Measurements from ENCODE around the gene MTCL1. TPM values are rescaled to one million over a fixed set of nuclear protein-coding genes. Genes with fewer than 3 reads are reported as not detected.

The MTCL1 gene
- polyA plus RNA-seq, 3 donors: not detected

DNA sequence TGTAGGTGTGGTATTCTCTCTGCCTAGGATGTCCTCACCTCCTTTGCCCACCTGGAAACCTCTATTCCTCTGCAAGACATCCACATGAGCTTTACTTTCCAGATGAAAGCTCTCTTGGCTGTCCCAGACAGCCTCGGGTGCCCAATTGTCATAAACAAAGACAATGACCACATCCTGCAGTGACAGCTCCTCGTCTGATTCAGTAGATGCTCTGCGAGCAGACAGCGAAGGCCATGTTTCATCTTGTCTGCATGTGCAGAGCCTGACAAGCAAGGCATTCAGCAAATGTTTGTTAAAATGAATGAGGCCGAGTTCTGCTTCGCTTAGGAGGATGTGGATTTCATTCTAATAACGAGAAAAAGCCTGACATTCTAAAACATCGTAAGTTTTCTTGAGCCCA, 150.9 kb downstream of the MTCL1 start:
- Mint-ChIP-seq H3K36me3 (no peaks in the 10 kb centered on the region), H3K9me3 (peaks cover 0 to 2% (median 0%) of the 10 kb centered on the region in 7 donors), H3K4me1 (no peaks in the 10 kb centered on the region), H3K27ac (no peak overlapping the region), H3K4me3 (no peak overlapping the region), H3K27me3 (ENCODE audit: low read depth in 3 of 3) (peaks cover 0 to 7% (median 4%) of the 10 kb centered on the region in 3 donors)
- Histone ChIP-seq H3K27ac (ENCODE audit: low read depth in 1 of 2, low read length in 2 of 2) (no peak overlapping the region), H4K20me1 (ENCODE audit: insufficient read depth, low read length) (no peaks in the 10 kb centered on the region), H3K9me3 (replicated peaks in 1 of 2; ENCODE audit: control insufficient read depth in 1 of 2, insufficient read depth in 1 of 2, low read length in 2 of 2) (no peaks in the 10 kb centered on the region), H3K27me3 (ENCODE audit: control insufficient read depth in 2 of 2, insufficient read depth in 2 of 2, low read length in 2 of 2) (no peaks in the 10 kb centered on the region), H3K4me1 (ENCODE audit: control insufficient read depth in 1 of 2, insufficient read depth in 2 of 2, low read length in 2 of 2) (no peaks in the 10 kb centered on the region), H3K36me3 (replicated peaks in 1 of 2; ENCODE audit: control insufficient read depth in 1 of 2, insufficient read depth in 2 of 2, low read length in 2 of 2) (no peaks in the 10 kb centered on the region), H3K4me3 (replicated peaks in 1 of 3; ENCODE audit: low read depth in 2 of 3, low read length in 3 of 3) (no peak overlapping the region), H2AFZ (ENCODE audit: insufficient read depth, low read depth, low read length, poor library complexity, severe bottlenecking) (no peak overlapping the region), H3K79me2 (ENCODE audit: insufficient read depth, low read length) (no peaks in the 10 kb centered on the region), H3K9ac (ENCODE audit: insufficient read depth, low read length, poor library complexity, severe bottlenecking) (no peak overlapping the region), H3K4me2 (replicated peaks; ENCODE audit: extremely low read depth, low read length, poor library complexity, severe bottlenecking) (no peak overlapping the region)
- no peak for DNase-seq
- TF ChIP-seq, protein P1, sequence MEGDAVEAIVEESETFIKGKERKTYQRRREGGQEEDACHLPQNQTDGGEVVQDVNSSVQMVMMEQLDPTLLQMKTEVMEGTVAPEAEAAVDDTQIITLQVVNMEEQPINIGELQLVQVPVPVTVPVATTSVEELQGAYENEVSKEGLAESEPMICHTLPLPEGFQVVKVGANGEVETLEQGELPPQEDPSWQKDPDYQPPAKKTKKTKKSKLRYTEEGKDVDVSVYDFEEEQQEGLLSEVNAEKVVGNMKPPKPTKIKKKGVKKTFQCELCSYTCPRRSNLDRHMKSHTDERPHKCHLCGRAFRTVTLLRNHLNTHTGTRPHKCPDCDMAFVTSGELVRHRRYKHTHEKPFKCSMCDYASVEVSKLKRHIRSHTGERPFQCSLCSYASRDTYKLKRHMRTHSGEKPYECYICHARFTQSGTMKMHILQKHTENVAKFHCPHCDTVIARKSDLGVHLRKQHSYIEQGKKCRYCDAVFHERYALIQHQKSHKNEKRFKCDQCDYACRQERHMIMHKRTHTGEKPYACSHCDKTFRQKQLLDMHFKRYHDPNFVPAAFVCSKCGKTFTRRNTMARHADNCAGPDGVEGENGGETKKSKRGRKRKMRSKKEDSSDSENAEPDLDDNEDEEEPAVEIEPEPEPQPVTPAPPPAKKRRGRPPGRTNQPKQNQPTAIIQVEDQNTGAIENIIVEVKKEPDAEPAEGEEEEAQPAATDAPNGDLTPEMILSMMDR (IDR thresholded peaks at IDR 0.05): no peak
- WGBS (ENCODE audit: insufficient coverage): 98% methylated on average over 5 of the region's 8 CpGs
- intact Hi-C loops (cut with micrococcal nuclease): no loop called here

- Histone ChIP-seq H3K4me1 (ENCODE audit: control insufficient read depth in 1 of 2, insufficient read depth in 2 of 2, low read length in 2 of 2) (no peaks in the 10 kb centered on the region), H3K9me3 (replicated peaks in 1 of 2; ENCODE audit: control insufficient read depth in 1 of 2, insufficient read depth in 1 of 2, low read length in 2 of 2) (no peaks in the 10 kb centered on the region), H2AFZ (ENCODE audit: insufficient read depth, low read depth, low read length, poor library complexity, severe bottlenecking) (no peak overlapping the region), H3K4me2 (replicated peaks; ENCODE audit: extremely low read depth, low read length, poor library complexity, severe bottlenecking) (no peak overlapping the region), H4K20me1 (ENCODE audit: insufficient read depth, low read length) (no peaks in the 10 kb centered on the region), H3K4me3 (replicated peaks in 1 of 3; ENCODE audit: low read depth in 2 of 3, low read length in 3 of 3) (no peak overlapping the region), H3K27ac (ENCODE audit: low read depth in 1 of 2, low read length in 2 of 2) (no peak overlapping the region), H3K36me3 (replicated peaks in 1 of 2; ENCODE audit: control insufficient read depth in 1 of 2, insufficient read depth in 2 of 2, low read length in 2 of 2) (no peaks in the 10 kb centered on the region), H3K27me3 (ENCODE audit: control insufficient read depth in 2 of 2, insufficient read depth in 2 of 2, low read length in 2 of 2) (no peaks in the 10 kb centered on the region), H3K9ac (ENCODE audit: insufficient read depth, low read length, poor library complexity, severe bottlenecking) (no peak overlapping the region), H3K79me2 (ENCODE audit: insufficient read depth, low read length) (no peaks in the 10 kb centered on the region)
- H3K4me1 Mint-ChIP-seq: no peaks in the 10 kb centered on the region
- no peaks in the 10 kb centered on the region for H3K36me3 Mint-ChIP-seq
- H3K27me3 Mint-ChIP-seq (ENCODE audit: low read depth in 3 of 3): peaks cover 0 to 4% (median 4%) of the 10 kb centered on the region in 3 donors
- no peak overlapping the region for H3K27ac Mint-ChIP-seq
- TF ChIP-seq, protein P1 (IDR thresholded peaks at IDR 0.05): no peak
- H3K4me3 Mint-ChIP-seq: no peak overlapping the region
- DNase-seq: no peak
- intact Hi-C loops (cut with micrococcal nuclease): no loop called here
- 93% methylated on average over 33 of the region's 34 CpGs for WGBS (ENCODE audit: insufficient coverage)
- peaks cover 0 to 2% (median 0%) of the 10 kb centered on the region in 7 donors for H3K9me3 Mint-ChIP-seq
Observed at GRCh38 chr18:8856769-8857393, 151.5 kb downstream of the MTCL1 start.
